Colonic mucosa (tissue), 4 donors: ENCODE results near the gene ATOSB. TPM values are rescaled to one million over a fixed set of nuclear protein-coding genes. Genes with fewer than 3 reads are reported as not detected.

Experiments used
- DNase-seq: peaks from one replicate; pipeline ENCODE4 v3.0.0-alpha.2; 2020
- H3K27ac ChIP-seq: fragments of 200-600 bp; one replicate; pipeline ENCODE4 v1.8.0; 2021
- H3K27me3 ChIP-seq: fragments of 200-600 bp; one replicate; pipeline ENCODE4 v1.8.0; 2021
- H3K36me3 ChIP-seq: fragments of 200-600 bp; one replicate; pipeline ENCODE4 v1.8.0; 2021
- H3K4me1 ChIP-seq: fragments of 200-600 bp; one replicate; pipeline ENCODE4 v1.8.0; 2021; ENCODE audit warnings: mild to moderate bottlenecking
- H3K4me3 ChIP-seq: fragments of 200-600 bp; one replicate; pipeline ENCODE4 v1.8.0; 2021
- H3K9ac ChIP-seq, 2 donors: one replicate each; pipeline ENCODE4 v1.7.0; 2013; ENCODE audit warnings: control low read depth in 2 of 2, low read depth in 2 of 2, low read length in 2 of 2
- H3K9me3 ChIP-seq: fragments of 200-600 bp; one replicate; pipeline ENCODE4 v1.8.0; 2021
- intact Hi-C: fragments of 100-400 bp; cut with DNase I; formaldehyde crosslinking; loops from one replicate; pipeline ENCODE4 v1.14.1; 2022
- total RNA-seq, 2 donors: library from RNA; stranded (reverse); fragmentation: NEBNext Ultra II Directional in 1 of 2; extraction: Animal tissue kit (Norgen Biotek cat#: 25700) in 1 of 2; gene quantifications; one replicate each; pipeline ENCODE4 v1.2.1, GENCODE V29; 2021
- TF ChIP-seq, protein P1 (sequence below): fragments of 200-600 bp; IDR thresholded peaks from one replicate; pipeline ENCODE4 v1.8.0; 2022; ENCODE audit warnings: antibody characterized with exemption, mild to moderate bottlenecking
- donor health status: healthy.
- donor health status: DM: no; HTN: no; CAD: no.
- donor health status: DM: no; HTN: no; CAD: no.

Gene ATOSB
- total RNA-seq, 2 donors from 2014 or later: 16.8 to 44.6 TPM

DNA sequence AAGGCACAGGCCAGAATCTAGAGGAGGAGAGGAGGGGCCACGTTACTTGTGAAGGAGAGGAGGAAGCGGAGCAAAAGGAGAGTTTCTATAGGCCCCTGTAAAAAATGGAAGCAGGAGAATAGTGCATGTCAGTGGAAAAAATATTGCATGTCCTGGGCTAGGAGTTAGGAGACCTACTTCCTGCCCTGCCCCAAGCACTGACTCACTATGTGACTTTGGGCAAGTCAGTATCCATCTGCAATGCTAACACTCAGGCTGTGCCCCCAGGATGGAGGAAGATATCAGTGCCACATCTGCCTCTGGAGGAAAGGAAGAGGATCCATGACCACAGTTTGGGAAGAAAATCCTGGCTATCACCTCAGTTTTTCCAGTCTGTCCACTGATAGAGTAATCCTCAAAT, 26.2 kb downstream of the ATOSB start:
- TF ChIP-seq, protein P1, sequence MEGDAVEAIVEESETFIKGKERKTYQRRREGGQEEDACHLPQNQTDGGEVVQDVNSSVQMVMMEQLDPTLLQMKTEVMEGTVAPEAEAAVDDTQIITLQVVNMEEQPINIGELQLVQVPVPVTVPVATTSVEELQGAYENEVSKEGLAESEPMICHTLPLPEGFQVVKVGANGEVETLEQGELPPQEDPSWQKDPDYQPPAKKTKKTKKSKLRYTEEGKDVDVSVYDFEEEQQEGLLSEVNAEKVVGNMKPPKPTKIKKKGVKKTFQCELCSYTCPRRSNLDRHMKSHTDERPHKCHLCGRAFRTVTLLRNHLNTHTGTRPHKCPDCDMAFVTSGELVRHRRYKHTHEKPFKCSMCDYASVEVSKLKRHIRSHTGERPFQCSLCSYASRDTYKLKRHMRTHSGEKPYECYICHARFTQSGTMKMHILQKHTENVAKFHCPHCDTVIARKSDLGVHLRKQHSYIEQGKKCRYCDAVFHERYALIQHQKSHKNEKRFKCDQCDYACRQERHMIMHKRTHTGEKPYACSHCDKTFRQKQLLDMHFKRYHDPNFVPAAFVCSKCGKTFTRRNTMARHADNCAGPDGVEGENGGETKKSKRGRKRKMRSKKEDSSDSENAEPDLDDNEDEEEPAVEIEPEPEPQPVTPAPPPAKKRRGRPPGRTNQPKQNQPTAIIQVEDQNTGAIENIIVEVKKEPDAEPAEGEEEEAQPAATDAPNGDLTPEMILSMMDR: no peak
- H3K36me3 ChIP-seq: no peaks in the 10 kb centered on the region

DNA sequence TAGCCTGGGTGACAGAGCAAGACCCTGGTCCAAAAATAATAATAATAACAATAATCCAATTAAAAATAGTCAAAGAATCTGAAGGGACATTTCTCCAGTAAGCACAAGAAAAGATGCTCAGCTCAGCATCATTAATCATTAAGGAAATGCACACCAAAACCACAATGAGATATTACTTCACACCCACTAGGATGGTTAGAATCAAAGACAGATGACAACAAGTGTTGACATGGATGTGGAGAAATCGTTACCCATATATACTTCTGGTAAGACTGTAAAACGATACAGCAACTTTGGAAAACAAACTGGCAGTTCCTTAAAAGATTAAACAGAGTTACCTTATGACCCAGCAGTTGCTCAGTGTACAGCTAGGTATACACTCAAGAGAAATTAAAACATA, 30.6 kb downstream of the ATOSB start:
- TF ChIP-seq, protein P1: no peak
- Histone ChIP-seq H3K9ac (no peak overlapping the region), H3K4me3 (no peak overlapping the region), H3K36me3 (no peaks in the 10 kb centered on the region), H3K27me3 (no peaks in the 10 kb centered on the region), H3K4me1 (no peaks in the 10 kb centered on the region), H3K27ac (no peak overlapping the region), H3K9me3 (no peaks in the 10 kb centered on the region)
- intact Hi-C loops: no loop called here
- no peak for DNase-seq

More for the DNA sequence above, 26.2 kb downstream of the ATOSB start:
- Histone ChIP-seq H3K4me1 (no peaks in the 10 kb centered on the region), H3K27ac (no peak overlapping the region), H3K27me3 (no peaks in the 10 kb centered on the region), H3K9me3 (no peaks in the 10 kb centered on the region), H3K9ac (no peak overlapping the region), H3K4me3 (no peak overlapping the region)
- intact Hi-C loops: no loop called here
- no peak for DNase-seq

DNA sequence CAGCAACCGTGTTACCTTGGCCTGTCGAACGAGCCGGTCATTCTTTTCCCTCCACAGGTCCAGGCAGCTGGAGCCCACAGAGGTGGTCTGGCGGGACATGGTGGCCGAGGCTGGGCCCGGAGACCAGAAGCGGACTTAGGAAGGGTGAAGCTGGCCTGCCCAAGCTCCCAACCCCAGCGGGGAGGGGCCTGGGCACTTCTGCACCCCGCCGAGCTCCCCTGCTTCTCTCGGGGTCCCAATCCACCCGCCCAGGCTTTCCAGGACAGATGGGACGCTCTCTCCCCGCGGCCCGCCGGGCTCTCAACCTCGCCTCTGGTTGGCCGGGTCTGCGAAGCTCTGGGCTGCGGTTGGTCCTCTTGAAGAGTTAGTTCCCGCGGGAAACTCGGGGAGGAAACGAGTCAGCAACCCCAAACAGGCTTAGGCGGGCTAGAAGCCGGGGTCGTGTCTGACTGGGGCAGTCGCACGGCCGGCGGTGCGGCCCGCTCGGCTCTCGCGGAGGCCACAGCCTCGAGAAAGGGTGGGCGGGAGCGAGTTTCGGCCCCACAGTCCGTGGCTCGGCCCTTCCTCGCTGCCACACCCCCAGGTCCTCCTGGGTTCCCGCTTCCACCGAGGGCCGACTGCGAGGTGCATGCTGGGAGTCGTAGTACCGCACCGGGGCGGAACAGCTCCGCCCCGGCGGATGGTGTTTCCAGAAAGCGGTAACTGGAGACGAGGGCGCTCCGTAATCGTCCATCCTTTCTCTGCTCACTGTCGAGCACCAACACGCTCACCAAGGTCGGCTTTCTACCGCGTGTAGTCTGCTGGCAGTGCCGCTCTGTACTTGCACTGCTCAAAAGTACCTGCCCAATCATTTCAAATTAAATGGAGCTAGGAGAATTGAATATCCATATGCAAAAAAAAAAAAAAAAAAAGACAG, 36.0 kb downstream of the ATOSB start, which contains the start of gene FANCG:
FANCG (minus strand) TSS at position 517 of the 916 bp plus-strand sequence; CDS start at position 99, 418 bp downstream.
- Histone ChIP-seq H3K9ac (peak within 1 kb of the TSS; percentile 48 to 76), H3K27ac (peak within 1 kb of the TSS; percentile 84), H3K4me3 (peak within 1 kb of the TSS; percentile 89), H3K4me1 (peaks cover 6% of the 10 kb centered on the region), H3K27me3 (no peaks in the 10 kb centered on the region), H3K36me3 (no peaks in the 10 kb centered on the region), H3K9me3 (no peaks in the 10 kb centered on the region)
- intact Hi-C loops: no loop called here
- peak; percentile 95 for DNase-seq
- TF ChIP-seq, protein P1: no peak

DNA sequence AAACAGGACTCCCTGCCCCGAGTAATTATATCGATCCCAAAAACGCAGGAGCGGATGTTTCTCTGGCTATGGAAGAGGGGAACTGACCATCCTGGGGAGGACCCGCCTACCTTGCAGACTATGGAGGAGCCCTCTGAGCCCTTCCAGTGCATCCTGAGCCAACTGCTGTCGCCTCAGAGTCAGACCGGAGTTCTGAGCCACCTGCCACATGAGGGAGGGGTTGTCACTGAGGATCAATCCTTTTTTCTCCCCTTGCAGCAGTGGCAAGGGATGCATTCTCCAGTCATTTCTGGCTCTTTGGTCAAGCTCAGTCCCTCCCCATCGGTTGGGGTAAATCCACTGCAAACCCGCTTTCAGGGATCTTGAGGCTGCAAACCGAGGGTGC, 36.6 kb downstream of the ATOSB start:
- no peak for DNase-seq
- Histone ChIP-seq H3K36me3 (no peaks in the 10 kb centered on the region), H3K27ac (peak overlapping the region; percentile 84), H3K4me3 (peak overlapping the region; percentile 89), H3K27me3 (no peaks in the 10 kb centered on the region), H3K9ac (peak overlapping the region; percentile 48 to 76), H3K4me1 (peaks cover 6% of the 10 kb centered on the region), H3K9me3 (no peaks in the 10 kb centered on the region)
- TF ChIP-seq, protein P1: no peak
- intact Hi-C loops: no loop called here

DNA sequence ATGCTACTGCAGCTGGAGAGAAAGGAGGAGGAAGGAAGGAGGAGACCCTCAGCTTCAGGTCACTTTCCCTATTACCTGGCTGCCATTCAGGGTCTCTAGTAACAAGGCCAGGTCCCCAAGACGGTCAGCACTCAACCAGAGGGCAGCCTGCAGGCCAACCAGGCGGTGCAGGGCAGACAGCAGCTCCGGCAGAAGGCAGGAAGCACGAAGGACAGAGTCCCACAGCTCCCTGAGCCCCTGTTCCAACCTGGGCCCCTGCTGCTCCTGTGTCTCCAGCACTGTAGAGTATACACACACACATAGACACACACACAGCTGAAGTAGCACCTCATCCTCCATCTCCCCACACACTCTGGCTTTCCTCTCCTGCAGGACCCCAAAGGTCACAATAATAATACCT, 37.6 kb downstream of the ATOSB start:
- no peak for DNase-seq
- Histone ChIP-seq H3K4me3 (no peak overlapping the region), H3K27me3 (no peaks in the 10 kb centered on the region), H3K4me1 (peaks cover 6% of the 10 kb centered on the region), H3K36me3 (no peaks in the 10 kb centered on the region), H3K9me3 (no peaks in the 10 kb centered on the region), H3K9ac (peak overlapping the region in 1 of 2 donors; percentile 35), H3K27ac (no peak overlapping the region)
- TF ChIP-seq, protein P1: no peak
- intact Hi-C loops: no loop called here
